Globus pallidus (tissue), 1 donor: Measurements from ENCODE around the gene RSPH10B2.
"Not testable (repeated sequence)": the region's sequence is repeated elsewhere in the genome, so short reads cannot be mapped to it uniquely, and the experiment has no call there.

Source experiments
- DNase-seq: peaks from one replicate; pipeline ENCODE4 v3.0.0-alpha.2; 2015; ENCODE audit warnings: low spot score

The RSPH10B2 gene

DNA sequence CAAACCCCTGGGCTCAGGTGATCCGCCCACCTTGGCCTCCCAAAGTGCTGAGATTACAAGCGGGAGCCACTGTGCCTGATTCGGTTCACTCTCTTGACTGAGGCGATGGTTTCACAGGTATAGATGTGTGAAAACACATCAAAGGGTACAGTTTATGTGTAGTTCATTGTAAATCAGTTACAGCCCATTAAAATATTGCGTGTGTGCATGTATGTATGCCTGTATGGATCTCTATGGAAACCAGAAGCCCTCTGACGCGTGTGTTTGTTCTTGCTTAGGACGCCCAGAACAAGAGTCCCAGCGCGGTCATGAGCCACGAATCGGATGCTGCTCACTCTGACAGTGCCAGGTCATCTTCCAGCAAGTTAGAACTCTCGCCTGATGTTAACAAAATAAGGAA lies 35.5 kb downstream of the RSPH10B2 start:
- not testable (repeated sequence) for DNase-seq

- DNase-seq = not testable (repeated sequence)
Observed at GRCh38 chr7:6792113-6792872, 38.4 kb downstream of the RSPH10B2 start.

- DNase-seq = not testable (repeated sequence)
Observed at GRCh38 chr7:6794276-6794675, 40.4 kb downstream of the RSPH10B2 start.

GRCh38 chr7:6797218-6797617 lies 43.3 kb downstream of the RSPH10B2 start:
- not testable (repeated sequence) for DNase-seq

DNA sequence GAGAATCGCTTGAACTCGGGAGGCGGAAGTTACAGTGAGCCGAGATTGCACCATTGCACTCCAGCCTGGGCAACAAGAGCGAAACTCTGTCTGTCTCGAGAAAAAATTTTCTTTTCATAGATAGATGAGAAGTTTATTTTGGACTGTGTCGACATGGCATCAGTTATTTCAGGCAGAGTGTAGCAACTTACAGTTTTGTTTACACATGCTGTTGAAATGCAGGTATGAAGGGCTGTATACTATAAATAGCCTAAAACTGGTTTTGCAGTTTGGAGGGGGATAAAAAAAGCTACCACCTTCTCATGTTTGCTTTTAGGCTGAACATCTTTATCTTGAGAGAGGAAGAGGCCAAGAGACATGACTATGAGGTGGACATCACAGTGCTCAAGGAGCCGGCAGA lies 44.1 kb downstream of the RSPH10B2 start:
- not testable (repeated sequence) for DNase-seq

DNA sequence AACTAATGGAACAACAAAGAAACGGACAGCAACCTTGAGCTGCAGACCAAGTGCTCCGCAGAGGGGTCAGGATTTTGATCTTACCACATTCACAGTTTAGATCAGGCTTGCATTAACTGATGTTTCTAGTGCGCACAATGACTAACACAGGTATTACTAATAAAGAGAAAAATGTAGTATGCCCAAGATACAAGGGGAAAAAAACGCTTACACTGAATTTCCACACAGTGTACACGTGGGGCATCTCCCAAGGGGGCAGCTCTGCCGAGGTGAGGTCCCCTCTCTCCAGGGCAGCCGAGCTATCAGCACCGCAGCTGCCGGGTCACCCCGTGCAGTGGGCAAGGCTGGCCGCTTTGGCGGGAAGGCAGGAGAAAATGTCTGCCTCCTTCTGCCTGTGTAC lies 46.0 kb downstream of the RSPH10B2 start:
- DNase-seq = not testable (repeated sequence)

DNA sequence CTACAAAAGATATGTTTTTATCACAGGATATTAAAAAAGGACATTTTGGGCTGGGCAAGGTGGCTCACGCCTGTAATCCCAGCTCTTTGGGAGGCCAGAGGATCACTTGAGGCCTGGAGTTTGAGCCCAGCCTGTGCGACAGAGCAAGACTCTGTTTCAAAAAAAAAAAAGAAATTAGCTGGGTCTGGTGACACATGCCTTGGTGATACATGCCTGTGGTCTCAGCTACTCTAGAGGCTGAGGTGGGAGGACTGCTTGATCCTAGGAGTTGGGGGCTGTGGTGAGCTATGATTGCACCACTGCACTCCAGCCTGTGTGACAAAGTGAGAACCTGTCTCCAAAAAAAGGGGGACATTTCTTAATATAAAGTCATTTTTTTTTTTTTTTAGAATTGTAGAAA lies 46.4 kb downstream of the RSPH10B2 start:
- DNase-seq = not testable (repeated sequence)

- not testable (repeated sequence) for DNase-seq
Observed at GRCh38 chr7:6807393-6807918, 53.6 kb downstream of the RSPH10B2 start.

DNA sequence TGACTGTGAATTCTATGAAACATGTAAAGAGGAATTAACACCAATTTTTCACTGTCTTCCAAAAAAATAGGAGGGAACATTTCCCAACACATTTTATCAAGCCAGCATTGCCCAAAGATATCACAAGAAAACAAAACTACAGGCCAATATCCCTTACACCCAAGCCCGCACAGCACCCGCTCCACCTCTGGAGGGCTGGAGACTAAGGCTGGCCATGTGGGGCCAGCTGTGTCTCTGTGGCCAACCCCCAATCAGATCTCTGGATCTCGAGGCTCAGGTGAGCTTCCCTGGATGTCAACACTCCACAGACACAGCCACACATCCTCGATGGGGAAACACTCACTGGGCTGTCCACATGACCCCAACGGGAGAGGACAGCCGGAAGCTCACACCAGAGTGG lies 54.1 kb downstream of the RSPH10B2 start:
- not testable (repeated sequence) for DNase-seq

- DNase-seq = not testable (repeated sequence)
Observed at GRCh38 chr7:6813011-6813410, 59.1 kb downstream of the RSPH10B2 start.

DNA sequence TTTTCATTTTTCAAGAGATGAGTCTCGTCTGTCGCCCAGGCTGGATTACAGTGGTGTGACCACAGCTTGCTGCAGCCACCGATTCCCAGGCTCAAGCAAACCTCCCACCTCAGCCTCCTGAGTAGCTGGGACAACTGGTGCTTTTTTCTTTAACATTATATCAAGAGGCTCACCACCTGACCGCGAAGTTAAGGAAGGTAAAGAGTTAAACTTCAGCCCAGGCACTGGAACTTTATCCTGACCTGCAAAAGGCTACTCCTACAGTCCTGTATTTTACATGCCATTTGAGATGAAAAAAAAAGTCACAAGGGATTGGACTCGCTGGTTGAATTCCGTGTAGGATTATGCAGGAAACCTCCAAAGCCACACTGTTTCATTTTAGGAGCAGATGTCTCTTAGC lies 61.6 kb downstream of the RSPH10B2 start:
- not testable (repeated sequence) for DNase-seq

DNA sequence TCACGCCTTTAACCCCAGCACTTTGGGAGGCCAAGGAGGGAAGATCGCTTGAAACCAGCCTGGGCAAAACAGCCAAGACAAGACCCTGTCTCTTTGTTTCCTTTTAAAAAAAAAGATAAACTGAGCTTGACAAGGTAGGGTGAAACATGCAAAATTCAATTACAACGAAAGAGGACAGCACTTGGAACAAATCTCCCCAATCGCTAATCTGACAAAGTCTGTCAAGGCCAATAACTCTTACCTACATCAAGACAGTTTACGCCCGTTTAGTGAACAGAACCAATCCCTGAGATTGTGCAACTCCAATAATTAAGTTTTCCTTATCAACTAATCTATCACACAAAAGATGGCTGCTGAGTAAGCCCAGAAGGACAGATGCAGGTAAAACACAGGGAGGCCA lies 67.7 kb downstream of the RSPH10B2 start:
- not testable (repeated sequence) for DNase-seq

DNA sequence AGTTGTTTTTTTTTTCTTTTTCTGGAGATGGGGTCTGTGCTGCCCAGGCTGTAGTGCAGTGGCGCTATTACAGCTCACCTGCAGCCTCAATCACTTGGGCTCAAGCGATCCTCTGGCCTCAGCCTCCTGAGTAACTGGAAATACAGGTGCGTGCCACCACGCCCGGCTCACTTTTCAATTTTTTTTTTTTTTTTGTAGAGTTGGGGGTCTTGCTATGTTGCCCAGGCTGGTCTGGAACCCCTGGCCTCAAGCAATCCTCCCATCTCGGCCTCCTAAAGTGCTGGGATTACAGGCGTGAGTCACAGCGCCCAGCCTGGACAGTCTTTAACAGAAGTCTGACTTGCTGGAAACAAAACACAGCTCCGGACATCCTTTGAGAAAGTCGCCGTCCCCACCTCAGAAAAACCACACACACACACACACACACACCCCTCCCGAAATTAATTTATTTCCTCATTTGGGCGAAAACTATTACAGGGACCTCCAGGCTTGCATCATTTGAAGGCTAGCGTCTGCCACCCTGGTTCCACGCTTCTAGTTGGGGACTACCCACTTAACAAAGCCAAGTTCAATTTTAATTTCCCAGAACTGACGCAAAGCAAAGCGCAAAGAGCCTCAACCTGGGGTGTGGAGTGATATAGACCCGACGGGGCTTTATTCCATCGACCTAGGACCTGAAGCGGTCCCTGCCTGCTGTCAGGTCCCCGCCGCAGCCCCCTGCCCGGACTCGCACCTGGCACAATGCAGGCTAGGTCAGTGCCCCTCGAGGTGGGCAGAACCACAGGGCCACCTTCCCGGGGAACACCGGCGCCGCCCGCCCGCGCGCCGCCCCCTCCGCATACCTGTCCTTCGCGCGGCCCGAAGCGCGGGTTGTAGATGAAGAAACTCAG lies 71.6 kb downstream of the RSPH10B2 start:
- not testable (repeated sequence) for DNase-seq

DNA sequence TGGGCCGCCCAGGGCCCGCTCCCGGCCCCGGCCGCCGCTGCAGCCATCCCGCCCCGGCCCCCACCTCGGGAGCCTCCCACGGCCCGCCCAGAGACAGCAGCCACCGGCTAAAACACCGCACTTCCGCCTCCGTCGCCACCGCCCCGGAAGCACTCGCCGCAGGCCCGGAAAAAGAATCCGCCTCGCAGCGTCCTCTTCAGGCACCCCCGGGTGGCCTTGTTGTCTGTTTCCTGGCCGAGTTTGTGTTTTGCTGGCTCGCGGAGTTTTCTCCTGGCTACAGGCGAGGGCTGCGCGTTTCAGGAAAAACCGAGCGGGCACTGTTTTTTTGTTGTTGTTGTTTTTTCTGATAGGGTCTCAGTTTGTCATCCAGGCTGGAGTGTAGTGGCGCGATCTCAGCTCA lies 72.2 kb downstream of the RSPH10B2 start, which contains the start of gene CCZ1B:
Gene CCZ1B, minus strand, starts transcription at position 125 of the 400 bp plus-strand sequence. Its CDS starts 78 bp downstream, at position 47.
- peak; percentile 62 for DNase-seq

GRCh38 chr7:6827180-6827579 lies 73.3 kb downstream of the RSPH10B2 start:
- peak; percentile 37 for DNase-seq

- not testable (repeated sequence) for DNase-seq
Observed at GRCh38 chr7:6829616-6830015, 75.7 kb downstream of the RSPH10B2 start.

DNA sequence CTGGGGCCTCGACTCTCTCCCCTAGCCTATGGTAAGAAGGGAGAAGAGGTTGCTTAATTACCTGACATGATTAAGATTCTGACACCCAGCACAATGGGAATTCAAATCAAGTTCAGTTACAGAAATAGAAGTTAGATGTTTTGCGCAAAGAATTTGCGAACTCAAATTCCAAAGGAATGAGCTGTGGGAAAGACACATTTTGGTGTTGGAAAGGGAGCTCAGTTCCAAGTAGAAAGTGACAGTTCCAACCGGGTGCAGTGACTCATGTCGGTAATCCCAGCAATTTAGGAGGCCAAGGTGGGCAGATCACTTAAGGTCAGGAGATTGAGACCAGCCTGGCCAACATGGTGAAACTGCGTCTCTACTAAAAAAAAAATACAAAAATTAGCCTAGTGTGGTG lies 76.1 kb downstream of the RSPH10B2 start:
- not testable (repeated sequence) for DNase-seq

- DNase-seq = no peak
Observed at GRCh38 chr7:6831018-6831725, 77.3 kb downstream of the RSPH10B2 start.

DNA sequence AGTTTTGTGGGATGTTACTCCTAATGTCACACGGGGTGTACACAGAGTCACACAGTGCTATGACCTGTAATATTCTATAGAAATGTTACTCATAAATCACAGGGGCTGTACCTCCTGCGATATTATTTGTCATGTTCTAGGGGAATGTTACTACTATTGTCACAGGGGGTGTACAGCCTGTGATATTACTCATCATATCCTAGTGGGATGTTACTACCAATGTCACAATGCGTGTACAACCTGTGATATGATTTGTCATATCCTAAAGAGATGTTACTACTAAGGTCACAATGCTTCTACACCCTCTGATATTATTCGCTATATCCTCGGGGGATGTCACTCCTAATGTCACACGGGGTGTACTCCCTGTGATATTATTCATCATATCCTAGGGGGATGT lies 79.7 kb downstream of the RSPH10B2 start:
- DNase-seq = no peak

GRCh38 chr7:6835521-6835920 lies 81.6 kb downstream of the RSPH10B2 start:
- not testable (repeated sequence) for DNase-seq

- not testable (repeated sequence) for DNase-seq
Observed at GRCh38 chr7:6837081-6837480, 83.2 kb downstream of the RSPH10B2 start.
